A549 (cell line): ENCODE measurements around the gene KCNIP2. TPM values are rescaled to one million over a fixed set of nuclear protein-coding genes. Genes with fewer than 3 reads are reported as not detected.

Source experiments
- ATAC-seq, 2 experiments: fragments of 200-7000 bp in 1 of 2; fragments of >200 bp in 1 of 2; cut with Nextera tagmentation in 1 of 2; cut with Tn5 transposase in 1 of 2; 3 replicates each; pipeline versions ENCODE4 v1.8.0 to v1.9.1; 2018 to 2020; ENCODE audit warnings: mild to moderate bottlenecking in 1 of 2, moderate library complexity in 1 of 2
- CTCF ChIA-PET: fragments of 300-600 bp; sonication (Branson Sonifier 250); formaldehyde crosslinking; extraction: SDS; loops from one replicate; lab custom pipeline; 2021; ENCODE audit warnings: antibody characterized with exemption, inconsistent platforms; lab: Yijun Ruan, JAX
- POLR2A ChIA-PET: fragments of 350-600 bp; formaldehyde crosslinking; extraction: SDS; loops from one replicate; lab custom pipeline; 2021; ENCODE audit warnings: antibody characterized with exemption, inconsistent platforms; lab: Yijun Ruan, JAX
- DNase-seq, 2 experiments: peaks; one replicate each; pipeline versions ENCODE4 v3.0.0 to v3.0.0-alpha.2; 2011 to 2016; ENCODE audit warnings: low read depth in 1 of 2, low spot score in 1 of 2
- FAIRE-seq: peaks from 2 replicates; lab custom pipeline; 2011; peaks lifted over from hg19 to GRCh38; lab: Jason Lieb, UNC
- H3K27ac ChIP-seq, 2 experiments: fragments of >200 bp; sonication (Bioruptor Twin); formaldehyde crosslinking; 3 replicates each; pipeline ENCODE4 v1.5.1; 2016 to 2017
- H3K4me1 ChIP-seq: fragments of >200 bp; sonication (Bioruptor Twin); formaldehyde crosslinking; 3 replicates; pipeline ENCODE4 v1.6.1; 2016
- H3K4me2 ChIP-seq: fragments of >200 bp; sonication (Bioruptor Twin); formaldehyde crosslinking; 3 replicates; pipeline ENCODE4 v1.6.1; 2016
- H3K4me3 ChIP-seq: fragments of >200 bp; sonication (Bioruptor Twin); formaldehyde crosslinking; 3 replicates; pipeline ENCODE4 v1.5.1; 2016
- H3K9me3 ChIP-seq: fragments of >200 bp; sonication (Bioruptor Twin); formaldehyde crosslinking; 3 replicates; pipeline ENCODE4 v1.6.1; 2016
- BHLHE40 ChIP-seq: IDR thresholded peaks from 2 replicates; pipeline ENCODE4 v1.6.1; 2012; ENCODE audit warnings: low read depth, low read length, inconsistent platforms
- CEBPB ChIP-seq, 2 experiments: fragments of >200 bp in 1 of 2; sonication (Bioruptor Twin) in 1 of 2; formaldehyde crosslinking in 1 of 2; IDR thresholded peaks; 2 replicates each; pipeline ENCODE4 v1.6.1; 2012 to 2016
- CHD4 ChIP-seq: fragments of 200-600 bp; sonication (generic); IDR thresholded peaks from 2 replicates; pipeline ENCODE4 v1.6.1; 2016; ENCODE audit warnings: antibody characterized with exemption, mild to moderate bottlenecking, borderline replicate concordance
- ESRRA ChIP-seq: fragments of 150-350 bp; IDR thresholded peaks from 2 replicates; pipeline ENCODE4 v1.6.1; 2014; ENCODE audit warnings: mild to moderate bottlenecking, low read length, borderline replicate concordance
- FOSB ChIP-seq: fragments of 250-450 bp; sonication (Bioruptor Pico); IDR thresholded peaks from 2 replicates; pipeline ENCODE4 v1.5.0; 2020; ENCODE audit warnings: mild to moderate bottlenecking, moderate library complexity
- FOSL2 ChIP-seq, 2 experiments: fragments of 450-650 bp in 1 of 2; fragments of >200 bp in 1 of 2; sonication (Bioruptor Twin) in 1 of 2; formaldehyde crosslinking; IDR thresholded peaks; 2 replicates each; pipeline versions ENCODE4 v1.5.0 to v1.6.1; 2016 to 2020; ENCODE audit warnings: mild to moderate bottlenecking in 1 of 2, moderate library complexity in 1 of 2
- HEYL ChIP-seq: fragments of 250-450 bp; sonication (Bioruptor Pico); IDR thresholded peaks from 2 replicates; pipeline ENCODE4 v1.8.0; 2021; ENCODE audit warnings: mild to moderate bottlenecking, moderate library complexity
- JUN ChIP-seq, 2 experiments: fragments of >200 bp; sonication (Bioruptor Twin); formaldehyde crosslinking; IDR thresholded peaks; 2 replicates in 1 of 2; 3 replicates in 1 of 2; pipeline ENCODE4 v1.6.1; 2016 to 2017
- JUNB ChIP-seq: fragments of >200 bp; sonication (Bioruptor Twin); formaldehyde crosslinking; IDR thresholded peaks from 2 replicates; pipeline ENCODE4 v1.6.1; 2016
- KDM5A ChIP-seq: fragments of 200-600 bp; sonication (generic); IDR thresholded peaks from 2 replicates; pipeline ENCODE4 v1.6.1; 2016; ENCODE audit warnings: antibody characterized with exemption, mild to moderate bottlenecking
- MAZ ChIP-seq: fragments of 150-350 bp; IDR thresholded peaks from 2 replicates; pipeline ENCODE4 v1.6.1; 2014; ENCODE audit warnings: antibody characterized with exemption, low read depth, low read length, borderline replicate concordance
- NFE2L2 ChIP-seq: fragments of 150-350 bp; conservative IDR thresholded peaks from 2 replicates; pipeline ENCODE4 v1.6.1; 2014; ENCODE audit warnings: low read length
- POLR2A ChIP-seq: IDR thresholded peaks from 2 replicates; pipeline ENCODE4 v1.6.1; 2012; ENCODE audit warnings: mild to moderate bottlenecking, low read length
- RFX5 ChIP-seq: fragments of 450-650 bp; IDR thresholded peaks from 2 replicates; pipeline ENCODE4 v1.7.1; 2014; ENCODE audit warnings: antibody characterized with exemption, mild to moderate bottlenecking, moderate library complexity
- TP53 ChIP-seq: fragments of 250-450 bp; sonication (Bioruptor Pico); IDR thresholded peaks from 2 replicates; pipeline ENCODE4 v1.5.0; 2021; ENCODE audit warnings: mild to moderate bottlenecking, moderate library complexity
- WGBS: methylation state at CpG from one replicate; pipeline ENCODE4 v1.1.6; 2017; ENCODE audit errors: missing lambda C conversion rate; 5-methylcytosine and 5-hydroxymethylcytosine counted together
- polyA plus RNA-seq, 4 experiments: library from polyadenylated mRNA; depleted of rRNA in 3 of 4; stranded (reverse); fragments of >200 nt; fragmentation: RNase III in 1 of 4; extraction: RNeasy Plus Mini Kit Qiagen cat#74134 plus additional on column Dnase treatment in 1 of 4; gene quantifications; 2 replicates in 3 of 4; 3 replicates in 1 of 4; pipeline ENCODE4 v1.2.3, GENCODE V29; 2011 to 2017
- TF ChIP-seq, protein P1 (sequence below): fragments of 250-450 bp; sonication (Bioruptor Pico); IDR thresholded peaks from 2 replicates; pipeline ENCODE4 v1.5.0; 2020; ENCODE audit warnings: low read depth, mild to moderate bottlenecking, moderate library complexity
- TF ChIP-seq, protein P2 (sequence below): fragments of 250-450 bp; sonication (Bioruptor Pico); IDR thresholded peaks from 2 replicates; pipeline ENCODE4 v1.5.0; 2021; ENCODE audit warnings: mild to moderate bottlenecking, moderate library complexity, borderline replicate concordance
- TF ChIP-seq, protein P3 (sequence below): fragments of >200 bp; sonication (Bioruptor Twin); formaldehyde crosslinking; IDR thresholded peaks from 3 replicates; pipeline ENCODE4 v1.6.1; 2016
- TF ChIP-seq, protein P4 (sequence below): fragments of 450-650 bp; IDR thresholded peaks from 2 replicates; pipeline ENCODE4 v1.6.1; 2014; ENCODE audit warnings: antibody characterized with exemption

KCNIP2 gene
- polyA plus RNA-seq, 2 of the 4 experiments (the other 2 are of a cell fraction): 0.88 to 1.3 TPM

DNA sequence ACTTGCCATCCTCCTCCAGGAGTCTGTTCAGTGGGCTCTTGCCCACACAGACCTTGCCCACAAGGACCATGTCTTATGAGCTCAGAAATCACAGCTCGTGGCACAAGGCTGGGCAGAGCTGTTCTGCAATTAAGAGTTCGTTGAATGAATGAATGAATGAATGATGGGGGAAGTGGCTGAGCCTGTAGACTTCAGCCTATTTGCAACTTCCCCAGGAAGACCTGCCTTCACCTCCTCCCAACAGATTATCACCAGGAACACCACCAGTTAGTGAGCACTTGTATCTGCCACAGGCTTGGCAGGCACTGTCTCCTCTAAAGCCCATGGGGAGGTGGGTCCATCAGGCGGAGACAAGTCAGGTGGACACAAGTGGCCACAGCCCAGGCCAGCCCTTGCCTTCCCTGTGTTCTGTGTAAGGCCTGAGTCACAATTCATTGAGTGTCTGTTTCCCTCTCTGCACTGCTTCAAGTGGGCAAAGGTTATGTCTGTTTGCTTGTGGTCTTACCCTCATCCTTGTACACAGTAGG lies 65.9 kb downstream of the KCNIP2 start:
- no peaks in the 10 kb centered on the region for H3K9me3 ChIP-seq
- FAIRE-seq (no peak), DNase-seq (peak in 1 of 2 experiments; percentile 36), ATAC-seq (no peak)
- no peak overlapping the region for H3K4me2 ChIP-seq
- H3K4me1 ChIP-seq: peaks cover 30% of the 10 kb centered on the region
- ChIA-PET POLR2A (no interaction called here), CTCF (interaction anchor here (5.2 kb wide), 1 partner anchor 8 kb away, joined by 102 read pairs; no protein-coding TSS in a partner anchor)
- no peak for TF ChIP-seq HEYL (CRISPR knock-in tag)
- TF ChIP-seq RFX5: no peak
- no peak for TF ChIP-seq BHLHE40
- TF ChIP-seq FOSL2 (IDR thresholded peaks at IDR 0.05): no peak
- TF ChIP-seq FOSL2 (CRISPR knock-in tag; IDR thresholded peaks at IDR 0.05): no peak
- TF ChIP-seq MAZ: no peak
- TF ChIP-seq JUNB: no peak
- TF ChIP-seq, protein P1, sequence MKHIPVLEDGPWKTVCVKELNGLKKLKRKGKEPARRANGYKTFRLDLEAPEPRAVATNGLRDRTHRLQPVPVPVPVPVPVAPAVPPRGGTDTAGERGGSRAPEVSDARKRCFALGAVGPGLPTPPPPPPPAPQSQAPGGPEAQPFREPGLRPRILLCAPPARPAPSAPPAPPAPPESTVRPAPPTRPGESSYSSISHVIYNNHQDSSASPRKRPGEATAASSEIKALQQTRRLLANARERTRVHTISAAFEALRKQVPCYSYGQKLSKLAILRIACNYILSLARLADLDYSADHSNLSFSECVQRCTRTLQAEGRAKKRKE (CRISPR knock-in tag): no peak
- TF ChIP-seq, protein P2, sequence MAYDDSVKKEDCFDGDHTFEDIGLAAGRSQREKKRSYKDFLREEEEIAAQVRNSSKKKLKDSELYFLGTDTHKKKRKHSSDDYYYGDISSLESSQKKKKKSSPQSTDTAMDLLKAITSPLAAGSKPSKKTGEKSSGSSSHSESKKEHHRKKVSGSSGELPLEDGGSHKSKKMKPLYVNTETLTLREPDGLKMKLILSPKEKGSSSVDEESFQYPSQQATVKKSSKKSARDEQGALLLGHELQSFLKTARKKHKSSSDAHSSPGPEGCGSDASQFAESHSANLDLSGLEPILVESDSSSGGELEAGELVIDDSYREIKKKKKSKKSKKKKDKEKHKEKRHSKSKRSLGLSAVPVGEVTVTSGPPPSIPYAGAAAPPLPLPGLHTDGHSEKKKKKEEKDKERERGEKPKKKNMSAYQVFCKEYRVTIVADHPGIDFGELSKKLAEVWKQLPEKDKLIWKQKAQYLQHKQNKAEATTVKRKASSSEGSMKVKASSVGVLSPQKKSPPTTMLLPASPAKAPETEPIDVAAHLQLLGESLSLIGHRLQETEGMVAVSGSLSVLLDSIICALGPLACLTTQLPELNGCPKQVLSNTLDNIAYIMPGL (CRISPR knock-in tag): no peak
- no peak for TF ChIP-seq KDM5A
- TF ChIP-seq ESRRA: no peak
- 93% methylated on average over 3 of the region's 3 CpGs for WGBS
- H3K27ac ChIP-seq: no peak overlapping the region
- H3K4me3 ChIP-seq: no peak overlapping the region

- Histone ChIP-seq H3K4me2 (peak overlapping the region; percentile 99), H3K4me3 (peak overlapping the region; percentile 53), H3K4me1 (peaks cover 20% of the 10 kb centered on the region), H3K9me3 (no peaks in the 10 kb centered on the region), H3K27ac (peak overlapping the region; percentile 3 to 82; a peak in 4 of 6 replicates)
- no peak for FAIRE-seq
- TF ChIP-seq CHD4: no peak
- no peak for TF ChIP-seq JUNB
- TF ChIP-seq CEBPB (IDR thresholded peaks at IDR 0.05): no peak
- TF ChIP-seq POLR2A: no peak
- no peak for TF ChIP-seq NFE2L2
- TF ChIP-seq, protein P3, sequence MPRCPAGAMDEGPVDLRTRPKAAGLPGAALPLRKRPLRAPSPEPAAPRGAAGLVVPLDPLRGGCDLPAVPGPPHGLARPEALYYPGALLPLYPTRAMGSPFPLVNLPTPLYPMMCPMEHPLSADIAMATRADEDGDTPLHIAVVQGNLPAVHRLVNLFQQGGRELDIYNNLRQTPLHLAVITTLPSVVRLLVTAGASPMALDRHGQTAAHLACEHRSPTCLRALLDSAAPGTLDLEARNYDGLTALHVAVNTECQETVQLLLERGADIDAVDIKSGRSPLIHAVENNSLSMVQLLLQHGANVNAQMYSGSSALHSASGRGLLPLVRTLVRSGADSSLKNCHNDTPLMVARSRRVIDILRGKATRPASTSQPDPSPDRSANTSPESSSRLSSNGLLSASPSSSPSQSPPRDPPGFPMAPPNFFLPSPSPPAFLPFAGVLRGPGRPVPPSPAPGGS: no peak
- no peak for TF ChIP-seq TP53 (CRISPR knock-in tag)
- TF ChIP-seq, protein P4, sequence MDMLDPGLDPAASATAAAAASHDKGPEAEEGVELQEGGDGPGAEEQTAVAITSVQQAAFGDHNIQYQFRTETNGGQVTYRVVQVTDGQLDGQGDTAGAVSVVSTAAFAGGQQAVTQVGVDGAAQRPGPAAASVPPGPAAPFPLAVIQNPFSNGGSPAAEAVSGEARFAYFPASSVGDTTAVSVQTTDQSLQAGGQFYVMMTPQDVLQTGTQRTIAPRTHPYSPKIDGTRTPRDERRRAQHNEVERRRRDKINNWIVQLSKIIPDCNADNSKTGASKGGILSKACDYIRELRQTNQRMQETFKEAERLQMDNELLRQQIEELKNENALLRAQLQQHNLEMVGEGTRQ: no peak
- no peak for TF ChIP-seq MAZ
- no peak for TF ChIP-seq HEYL (CRISPR knock-in tag)
- TF ChIP-seq, protein P1 (CRISPR knock-in tag): no peak
- TF ChIP-seq FOSB (CRISPR knock-in tag): no peak
- TF ChIP-seq ESRRA: no peak
- TF ChIP-seq FOSL2 (IDR thresholded peaks at IDR 0.05): no peak
- no peak for TF ChIP-seq FOSL2 (CRISPR knock-in tag; IDR thresholded peaks at IDR 0.05)
- TF ChIP-seq JUN (IDR thresholded peaks at IDR 0.05): no peak
- ChIA-PET POLR2A (no interaction called here), CTCF (interaction anchor here (0.6 to 0.8 kb wide), 3 partner anchors 67 to 562 kb away, joined by 3 read pairs; no protein-coding TSS in a partner anchor)
- ATAC-seq: no peak
- WGBS: 97% methylated on average over 21 of the region's 74 CpGs
- DNase-seq: no peak
These were observed 67.3 kb downstream of the KCNIP2 start for GRCh38 chr10:101776161-101776817.

Other genes starting within 250 kb of the KCNIP2 start
- gene FBXW4, start 148.6 kb downstream of the KCNIP2 start, polyA plus RNA-seq (2011; rRNA removed): 37.5 and 41.1 TPM in 2 replicates
- gene FBXW4, start 148.6 kb downstream of the KCNIP2 start, polyA plus RNA-seq (2017; fragmentation: RNase III; extraction: RNeasy Plus Mini Kit Qiagen cat#74134 plus additional on column Dnase treatment): 16.9 to 28.2 TPM (median 24.0 TPM) in 3 replicates
- 0.12 TPM in 1 of 2 replicates, not detected in the other for gene FGF8, start 67.7 kb downstream of the KCNIP2 start, polyA plus RNA-seq (2011; rRNA removed)
- gene FGF8, start 67.7 kb downstream of the KCNIP2 start, polyA plus RNA-seq (2017; fragmentation: RNase III; extraction: RNeasy Plus Mini Kit Qiagen cat#74134 plus additional on column Dnase treatment): not detected in 3 replicates
- gene NPM3, start 60.4 kb downstream of the KCNIP2 start, polyA plus RNA-seq (2011; rRNA removed): 41.5 and 45.0 TPM in 2 replicates
- gene NPM3, start 60.4 kb downstream of the KCNIP2 start, polyA plus RNA-seq (2017; fragmentation: RNase III; extraction: RNeasy Plus Mini Kit Qiagen cat#74134 plus additional on column Dnase treatment): 96.3 to 101 TPM (median 99.1 TPM) in 3 replicates
- gene OGA, start 25.4 kb downstream of the KCNIP2 start, polyA plus RNA-seq (2011; rRNA removed): 79.1 and 84.5 TPM in 2 replicates
- gene OGA, start 25.4 kb downstream of the KCNIP2 start, polyA plus RNA-seq (2017; fragmentation: RNase III; extraction: RNeasy Plus Mini Kit Qiagen cat#74134 plus additional on column Dnase treatment): 40.3 to 50.7 TPM (median 46.5 TPM) in 3 replicates
- 17.3 and 20.1 TPM in 2 replicates for gene ARMH3, start 212.4 kb upstream of the KCNIP2 start, polyA plus RNA-seq (2011; rRNA removed)
- 11.3 to 13.3 TPM (median 12.7 TPM) in 3 replicates for gene ARMH3, start 212.4 kb upstream of the KCNIP2 start, polyA plus RNA-seq (2017; fragmentation: RNase III; extraction: RNeasy Plus Mini Kit Qiagen cat#74134 plus additional on column Dnase treatment)
- gene HPS6, start 221.5 kb upstream of the KCNIP2 start, polyA plus RNA-seq (2011; rRNA removed): 5.6 and 7.6 TPM in 2 replicates
- 13.0 to 16.7 TPM (median 15.3 TPM) in 3 replicates for gene HPS6, start 221.5 kb upstream of the KCNIP2 start, polyA plus RNA-seq (2017; fragmentation: RNase III; extraction: RNeasy Plus Mini Kit Qiagen cat#74134 plus additional on column Dnase treatment)